Hepatocyte (in vitro differentiated cells): Measurements from ENCODE around the gene PHF12. TPM values are rescaled to one million over a fixed set of nuclear protein-coding genes. Genes with fewer than 3 reads are reported as not detected.
"Not testable (repeated sequence)": the region's sequence is repeated elsewhere in the genome, so short reads cannot be mapped to it uniquely, and the experiment has no call there.

ENCODE experiments used
- DNase-seq: peaks from one replicate; pipeline ENCODE4 v3.0.0-alpha.2; 2016; ENCODE audit warnings: low spot score
- H2AFZ ChIP-seq: fragments of 200-600 bp; sonication (generic); 2 replicates; pipeline ENCODE4 v1.6.0; 2016; ENCODE audit warnings: antibody characterized with exemption, mild to moderate bottlenecking
- H3K27ac ChIP-seq: fragments of 200-600 bp; sonication (generic); 2 replicates; pipeline ENCODE4 v1.5.1; 2016; ENCODE audit warnings: mild to moderate bottlenecking
- H3K27me3 ChIP-seq: fragments of 200-600 bp; sonication (generic); 2 replicates; pipeline ENCODE4 v1.6.1; 2016
- H3K36me3 ChIP-seq: fragments of 200-600 bp; sonication (generic); replicated peaks from 2 replicates; pipeline ENCODE4 v1.5.1; 2016; ENCODE audit warnings: low read depth; ENCODE audit not compliant: insufficient read depth
- H3K4me1 ChIP-seq: fragments of 200-600 bp; sonication (generic); 2 replicates; pipeline ENCODE4 v1.5.1; 2016; ENCODE audit warnings: mild to moderate bottlenecking, moderate library complexity; ENCODE audit not compliant: insufficient read depth
- H3K4me2 ChIP-seq: fragments of 200-600 bp; sonication (generic); 2 replicates; pipeline ENCODE4 v1.6.0; 2016
- H3K4me3 ChIP-seq: fragments of 200-600 bp; sonication (generic); 2 replicates; pipeline ENCODE4 v1.5.1; 2016; ENCODE audit warnings: mild to moderate bottlenecking
- H3K79me2 ChIP-seq: fragments of 200-600 bp; sonication (generic); 2 replicates; pipeline ENCODE4 v1.6.0; 2017; ENCODE audit warnings: mild to moderate bottlenecking
- H3K9me2 ChIP-seq: fragments of 200-600 bp; sonication (generic); replicated peaks from 2 replicates; pipeline ENCODE4 v1.6.0; 2017; ENCODE audit warnings: mild to moderate bottlenecking; ENCODE audit not compliant: insufficient read depth
- H3K9me3 ChIP-seq: fragments of 200-600 bp; sonication (generic); 2 replicates; pipeline ENCODE4 v1.5.1; 2016; ENCODE audit warnings: low read depth, mild to moderate bottlenecking
- H4K20me1 ChIP-seq: fragments of 200-600 bp; sonication (generic); 2 replicates; pipeline ENCODE4 v1.6.0; 2016; ENCODE audit warnings: mild to moderate bottlenecking; ENCODE audit not compliant: insufficient read depth, poor library complexity, severe bottlenecking
- EZH2 ChIP-seq: fragments of 200-600 bp; sonication (generic); IDR thresholded peaks from 2 replicates; pipeline ENCODE4 v1.6.1; 2016; ENCODE audit warnings: antibody characterized with exemption, mild to moderate bottlenecking, borderline replicate concordance
- EZH2phosphoT487 ChIP-seq: fragments of 200-600 bp; sonication (generic); IDR thresholded peaks from one replicate; pipeline ENCODE4 v1.6.1; 2018; ENCODE audit warnings: antibody characterized with exemption, mild to moderate bottlenecking, low read depth, moderate library complexity; ENCODE audit not compliant: unreplicated experiment, severe bottlenecking
- WGBS: methylation state at CpG from one replicate; pipeline ENCODE4 v1.1.6; 2016; ENCODE audit warnings: low lambda C conversion rate; ENCODE audit errors: missing lambda C conversion rate; 5-methylcytosine and 5-hydroxymethylcytosine counted together
- polyA plus RNA-seq: library from polyadenylated mRNA; unstranded; fragments of >200 nt; fragmentation: Nextera tagmentation; extraction: Ambion mirVana; gene quantifications from 2 replicates; pipeline ENCODE4 v1.2.1, GENCODE V29; 2016
- total RNA-seq: library from RNA; depleted of rRNA; stranded (reverse); fragments of >200 nt; gene quantifications from 2 replicates; pipeline ENCODE4 v1.2.3, GENCODE V29; 2014
- TF ChIP-seq, protein P1 (sequence below): fragments of 200-600 bp; sonication (generic); IDR thresholded peaks from 2 replicates; pipeline ENCODE4 v1.5.1; 2016; ENCODE audit warnings: antibody characterized with exemption, mild to moderate bottlenecking; ENCODE audit not compliant: poor library complexity

PHF12 gene
- total and polyA plus RNA-seq, 2 experiments from 2014 or later: 12.1 to 19.0 TPM

DNA sequence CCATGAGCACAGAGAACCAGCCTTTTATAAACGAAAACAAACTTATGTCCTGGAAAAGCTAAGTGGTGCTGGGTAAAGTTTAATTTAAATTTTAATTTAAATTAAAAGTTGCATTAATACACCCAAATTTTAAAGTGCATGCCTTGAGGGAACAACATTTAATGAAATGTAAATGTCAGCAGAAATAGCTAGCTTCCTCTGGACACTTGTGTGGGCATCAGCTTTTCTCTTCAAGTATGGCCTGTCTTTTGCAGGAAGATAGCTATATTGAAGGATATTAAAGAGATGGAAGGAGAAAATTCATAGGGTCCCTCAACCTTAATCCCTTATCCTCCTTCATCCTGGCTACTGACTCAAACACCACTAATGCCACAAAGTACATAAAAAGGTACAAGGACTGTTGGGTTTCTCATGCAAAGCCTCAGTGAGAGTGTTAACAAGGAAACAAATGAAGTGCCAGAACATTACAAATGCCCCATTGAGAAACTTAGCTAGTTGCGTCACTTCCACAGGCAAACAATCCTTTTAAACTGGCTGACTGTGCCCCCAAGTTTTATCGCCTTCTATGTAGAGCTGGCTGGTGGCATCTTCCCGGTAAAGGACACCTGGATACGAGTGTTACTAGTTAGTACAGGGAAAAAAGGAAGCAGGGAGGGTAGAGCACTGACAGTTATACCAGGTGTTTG lies 14.1 kb downstream of the PHF12 start:
- Histone ChIP-seq H3K79me2 (peaks cover 100% of the 10 kb centered on the region), H4K20me1 (peaks cover 82% of the 10 kb centered on the region)

DNA sequence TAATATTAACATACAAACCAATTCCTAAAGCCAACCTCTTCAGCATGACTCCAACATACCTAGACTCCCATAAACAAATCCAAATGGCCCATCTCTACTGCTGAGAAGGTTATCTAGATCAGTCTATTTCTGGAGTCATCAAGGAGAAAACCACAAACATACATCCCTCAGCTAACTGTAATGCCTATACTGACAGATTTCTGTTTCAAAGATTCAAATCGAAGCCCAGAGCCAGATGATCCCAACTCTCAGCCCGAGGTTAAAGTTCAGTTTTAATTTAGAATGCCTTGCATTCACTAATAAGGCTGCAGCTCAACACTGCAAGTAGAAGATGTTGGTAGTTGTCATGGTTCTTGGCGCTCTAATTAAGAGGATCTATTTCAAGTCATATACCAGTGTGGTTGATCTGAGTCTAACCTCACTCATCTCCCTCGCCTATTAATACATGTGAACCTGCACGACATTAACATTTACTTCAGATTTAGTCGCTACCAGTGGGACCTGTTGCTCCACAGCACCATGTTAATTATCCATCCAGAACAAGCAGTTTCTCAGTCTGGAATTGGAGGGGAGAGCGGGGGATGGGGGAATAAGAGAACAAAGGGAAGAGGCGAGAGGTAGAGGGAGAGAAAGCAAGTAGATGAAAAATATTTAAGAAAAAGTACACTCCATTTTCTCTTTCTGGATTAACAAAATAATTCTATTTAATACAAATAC lies 15.4 kb downstream of the PHF12 start:
- Histone ChIP-seq H3K4me3 (no peak overlapping the region), H3K36me3 (no peaks in the 10 kb centered on the region), H3K27me3 (no peaks in the 10 kb centered on the region), H3K27ac (no peak overlapping the region), H3K9me3 (no peaks in the 10 kb centered on the region), H3K4me1 (peaks cover 6% of the 10 kb centered on the region), H3K79me2 (peaks cover 100% of the 10 kb centered on the region), H3K4me2 (no peak overlapping the region), H2AFZ (no peak overlapping the region), H4K20me1 (peaks cover 82% of the 10 kb centered on the region), H3K9me2 (no peaks in the 10 kb centered on the region)
- WGBS: 83% methylated on average over 8 of the region's 8 CpGs
- TF ChIP-seq, protein P1, sequence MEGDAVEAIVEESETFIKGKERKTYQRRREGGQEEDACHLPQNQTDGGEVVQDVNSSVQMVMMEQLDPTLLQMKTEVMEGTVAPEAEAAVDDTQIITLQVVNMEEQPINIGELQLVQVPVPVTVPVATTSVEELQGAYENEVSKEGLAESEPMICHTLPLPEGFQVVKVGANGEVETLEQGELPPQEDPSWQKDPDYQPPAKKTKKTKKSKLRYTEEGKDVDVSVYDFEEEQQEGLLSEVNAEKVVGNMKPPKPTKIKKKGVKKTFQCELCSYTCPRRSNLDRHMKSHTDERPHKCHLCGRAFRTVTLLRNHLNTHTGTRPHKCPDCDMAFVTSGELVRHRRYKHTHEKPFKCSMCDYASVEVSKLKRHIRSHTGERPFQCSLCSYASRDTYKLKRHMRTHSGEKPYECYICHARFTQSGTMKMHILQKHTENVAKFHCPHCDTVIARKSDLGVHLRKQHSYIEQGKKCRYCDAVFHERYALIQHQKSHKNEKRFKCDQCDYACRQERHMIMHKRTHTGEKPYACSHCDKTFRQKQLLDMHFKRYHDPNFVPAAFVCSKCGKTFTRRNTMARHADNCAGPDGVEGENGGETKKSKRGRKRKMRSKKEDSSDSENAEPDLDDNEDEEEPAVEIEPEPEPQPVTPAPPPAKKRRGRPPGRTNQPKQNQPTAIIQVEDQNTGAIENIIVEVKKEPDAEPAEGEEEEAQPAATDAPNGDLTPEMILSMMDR: no peak
- TF ChIP-seq EZH2 (no peak), EZH2phosphoT487 (no peak)
- no peak for DNase-seq

More for the DNA sequence above, 14.1 kb downstream of the PHF12 start:
- Histone ChIP-seq H3K9me2 (no peaks in the 10 kb centered on the region), H3K27ac (no peak overlapping the region), H2AFZ (no peak overlapping the region), H3K4me3 (no peak overlapping the region), H3K27me3 (no peaks in the 10 kb centered on the region), H3K9me3 (no peaks in the 10 kb centered on the region), H3K4me1 (peaks cover 6% of the 10 kb centered on the region), H3K36me3 (no peaks in the 10 kb centered on the region), H3K4me2 (no peak overlapping the region)
- 76% methylated on average over 5 of the region's 5 CpGs for WGBS
- TF ChIP-seq, protein P1: no peak
- no peak for TF ChIP-seq EZH2phosphoT487
- TF ChIP-seq EZH2: no peak
- DNase-seq: no peak

DNA sequence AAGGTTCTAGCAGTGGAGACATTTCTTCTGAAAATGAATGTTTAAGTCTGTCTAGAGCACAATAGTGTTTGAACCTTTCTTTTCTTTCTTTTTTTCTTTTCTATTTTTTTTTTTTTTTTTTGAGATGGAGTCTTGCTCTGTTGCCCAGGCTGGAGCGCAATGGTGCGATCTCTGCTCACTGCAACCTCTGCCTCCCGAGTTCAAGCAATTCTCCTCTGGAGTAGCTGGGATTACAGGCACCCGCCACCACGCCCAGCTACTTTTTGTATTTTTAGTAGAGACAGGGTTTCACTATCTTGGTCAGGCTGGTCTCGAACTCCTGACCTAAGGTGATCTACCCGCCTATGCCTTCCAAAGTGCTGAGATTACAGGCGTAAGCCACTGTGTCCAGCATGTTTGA lies 16.8 kb downstream of the PHF12 start:
- H2AFZ ChIP-seq, H3K4me3 ChIP-seq, H3K4me1 ChIP-seq, H3K27me3 ChIP-seq, H3K9me2 ChIP-seq, H3K4me2 ChIP-seq, H3K27ac ChIP-seq, H3K36me3 ChIP-seq, DNase-seq, H3K9me3 ChIP-seq: not testable (repeated sequence)
- WGBS: 98% methylated on average over 8 of the region's 8 CpGs
- peaks cover 100% of the 10 kb centered on the region for H3K79me2 ChIP-seq
- peaks cover 83% of the 10 kb centered on the region for H4K20me1 ChIP-seq

DNA sequence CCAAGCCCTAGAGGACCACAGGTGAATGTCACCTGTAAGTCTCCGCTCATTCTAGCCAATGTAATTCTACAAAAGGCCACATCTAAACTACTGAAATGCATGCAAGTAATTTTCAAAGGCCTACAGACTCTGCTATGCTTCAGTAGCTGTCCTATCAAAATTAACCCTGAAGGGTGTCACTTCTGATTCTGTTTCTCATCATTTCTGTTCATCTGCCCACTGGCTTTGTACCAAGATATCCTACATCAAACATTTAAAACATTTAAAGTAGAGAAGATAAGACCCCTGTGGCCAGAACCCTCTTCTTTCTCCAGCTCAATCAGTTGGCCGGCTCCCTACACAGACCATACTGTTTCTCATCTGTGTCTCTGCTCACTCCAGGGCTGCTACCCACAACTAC lies 21.5 kb downstream of the PHF12 start:
- Histone ChIP-seq H4K20me1 (peaks cover 63% of the 10 kb centered on the region), H3K27ac (no peak overlapping the region), H3K36me3 (no peaks in the 10 kb centered on the region), H3K4me2 (no peak overlapping the region), H3K27me3 (no peaks in the 10 kb centered on the region), H3K9me2 (no peaks in the 10 kb centered on the region), H3K4me1 (no peaks in the 10 kb centered on the region), H3K79me2 (peaks cover 99% of the 10 kb centered on the region), H3K9me3 (no peaks in the 10 kb centered on the region), H3K4me3 (no peak overlapping the region), H2AFZ (no peak overlapping the region)
- no peak for TF ChIP-seq EZH2phosphoT487
- no peak for TF ChIP-seq EZH2
- TF ChIP-seq, protein P1: no peak
- DNase-seq: no peak
- WGBS: 85% methylated on average over 2 of the region's 2 CpGs
